CD4-positive, CD25-positive, alpha-beta regulatory T cell (primary cell): ENCODE measurements around the gene PDE7B. TPM values are rescaled to one million over a fixed set of nuclear protein-coding genes. Genes with fewer than 3 reads are reported as not detected.

Experiments
- ATAC-seq, 2 donors: fragments of 150-1000 bp; cut with Tn5 transposase; one replicate each; pipeline ENCODE4 v1.10.0; 2021; ENCODE audit warnings: low read depth in 2 of 2, moderate number of reproducible peaks in 2 of 2, moderate library complexity in 1 of 2
- DNase-seq, 3 donors: peaks; one replicate each; pipeline versions ENCODE4 v3.0.0 to v3.0.0-alpha.2; 2012 to 2022; ENCODE audit warnings: mixed read lengths in 1 of 3
- H3K27ac ChIP-seq: one replicate; pipeline ENCODE4 v1.7.0; 2013; ENCODE audit warnings: mild to moderate bottlenecking, low read length; ENCODE audit not compliant: insufficient read depth, poor library complexity, severe bottlenecking
- H3K27me3 ChIP-seq: one replicate; pipeline ENCODE4 v1.7.0; 2013; ENCODE audit warnings: low read length; ENCODE audit not compliant: control insufficient read depth, insufficient read depth
- H3K36me3 ChIP-seq: one replicate; pipeline ENCODE4 v1.7.0; 2013; ENCODE audit warnings: mild to moderate bottlenecking, low read length, moderate library complexity; ENCODE audit not compliant: control insufficient read depth, insufficient read depth
- H3K4me1 ChIP-seq: 2 replicates; pipeline ENCODE4 v1.7.0; 2013; ENCODE audit warnings: mild to moderate bottlenecking, low read length; ENCODE audit not compliant: insufficient read depth, control insufficient read depth, poor library complexity, severe bottlenecking
- H3K4me3 ChIP-seq: one replicate; pipeline ENCODE4 v1.7.0; 2013; ENCODE audit warnings: low read depth, mild to moderate bottlenecking, low read length, moderate library complexity
- H3K9me3 ChIP-seq, 2 experiments: 1 replicate in 1 of 2; 2 replicates in 1 of 2; pipeline ENCODE4 v1.7.0; 2013; ENCODE audit warnings: low read length in 2 of 2, mild to moderate bottlenecking in 1 of 2, moderate library complexity in 1 of 2; ENCODE audit not compliant: control insufficient read depth in 2 of 2
- H3K27ac Mint-ChIP-seq, 3 donors: one replicate each; pipeline ENCODE4 v1.8.0; 2020 to 2022; ENCODE audit warnings: mild to moderate bottlenecking in 3 of 3, mixed read lengths in 3 of 3, moderate library complexity in 2 of 3
- H3K27me3 Mint-ChIP-seq: one replicate; pipeline ENCODE4 v1.8.0; 2022; ENCODE audit warnings: mild to moderate bottlenecking, mixed read lengths
- H3K36me3 Mint-ChIP-seq: one replicate; pipeline ENCODE4 v1.8.0; 2020; ENCODE audit warnings: mixed read lengths
- H3K4me1 Mint-ChIP-seq, 4 donors: one replicate each; pipeline ENCODE4 v1.8.0; 2020 to 2022; ENCODE audit warnings: mixed read lengths in 4 of 4, mild to moderate bottlenecking in 1 of 4
- H3K4me3 Mint-ChIP-seq, 4 donors: one replicate each; pipeline ENCODE4 v1.8.0; 2020 to 2022; ENCODE audit warnings: mild to moderate bottlenecking in 4 of 4, mixed read lengths in 4 of 4, moderate library complexity in 3 of 4
- H3K9me3 Mint-ChIP-seq, 7 donors: one replicate each; pipeline ENCODE4 v1.8.0; 2020 to 2022; ENCODE audit warnings: mixed read lengths in 7 of 7, mild to moderate bottlenecking in 3 of 7, moderate library complexity in 2 of 7
- polyA plus RNA-seq, 4 donors: library from polyadenylated mRNA; unstranded; fragments of 300-500 nt; fragmentation: Illumina TruSeq; gene quantifications; one replicate each; pipeline ENCODE4 v1.2.3, GENCODE V29; 2021
- total RNA-seq: library from RNA; stranded (reverse); gene quantifications from one replicate; pipeline ENCODE4 v1.2.3, GENCODE V29; 2022

The PDE7B gene
- total and polyA plus RNA-seq, 5 donors from 2014 or later = 0.03 to 0.25 (median 0.07) TPM; not detected in 1

DNA sequence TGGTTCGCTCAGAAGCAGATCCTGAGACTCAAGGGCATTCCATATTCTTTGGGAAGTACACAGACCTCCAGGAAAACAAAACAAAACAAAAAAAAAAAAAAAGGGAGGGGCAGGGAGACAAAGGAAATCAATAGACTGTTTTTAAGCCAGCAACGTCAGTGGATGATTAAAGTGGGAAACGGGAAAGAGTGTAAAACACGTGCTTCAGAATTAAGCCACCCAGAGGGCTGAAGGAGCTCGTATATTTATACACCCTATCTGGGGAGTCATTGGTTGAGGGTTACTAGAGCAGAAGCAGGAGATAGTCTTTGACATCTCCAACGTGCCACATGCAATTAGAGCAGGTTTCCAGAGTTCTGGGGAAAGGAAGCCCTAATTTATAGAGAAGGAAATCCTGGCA, 26.2 kb downstream of the PDE7B start:
- Histone ChIP-seq H3K9me3 (no peaks in the 10 kb centered on the region), H3K36me3 (no peaks in the 10 kb centered on the region), H3K27me3 (peaks cover 4% of the 10 kb centered on the region), H3K4me1 (peaks cover 27% of the 10 kb centered on the region), H3K4me3 (no peak overlapping the region), H3K27ac (no peak overlapping the region)
- DNase-seq = no peak
- peak overlapping the region in 2 of 3 donors; percentile 58 to 79 for H3K27ac Mint-ChIP-seq
- H3K4me3 Mint-ChIP-seq = peak overlapping the region in 1 of 4 donors; percentile 29
- no peaks in the 10 kb centered on the region for H3K36me3 Mint-ChIP-seq
- peaks cover 9 to 49% (median 25%) of the 10 kb centered on the region in 4 donors for H3K4me1 Mint-ChIP-seq
- no peaks in the 10 kb centered on the region for H3K9me3 Mint-ChIP-seq
- peaks cover 11% of the 10 kb centered on the region for H3K27me3 Mint-ChIP-seq
- no peak for ATAC-seq

DNA sequence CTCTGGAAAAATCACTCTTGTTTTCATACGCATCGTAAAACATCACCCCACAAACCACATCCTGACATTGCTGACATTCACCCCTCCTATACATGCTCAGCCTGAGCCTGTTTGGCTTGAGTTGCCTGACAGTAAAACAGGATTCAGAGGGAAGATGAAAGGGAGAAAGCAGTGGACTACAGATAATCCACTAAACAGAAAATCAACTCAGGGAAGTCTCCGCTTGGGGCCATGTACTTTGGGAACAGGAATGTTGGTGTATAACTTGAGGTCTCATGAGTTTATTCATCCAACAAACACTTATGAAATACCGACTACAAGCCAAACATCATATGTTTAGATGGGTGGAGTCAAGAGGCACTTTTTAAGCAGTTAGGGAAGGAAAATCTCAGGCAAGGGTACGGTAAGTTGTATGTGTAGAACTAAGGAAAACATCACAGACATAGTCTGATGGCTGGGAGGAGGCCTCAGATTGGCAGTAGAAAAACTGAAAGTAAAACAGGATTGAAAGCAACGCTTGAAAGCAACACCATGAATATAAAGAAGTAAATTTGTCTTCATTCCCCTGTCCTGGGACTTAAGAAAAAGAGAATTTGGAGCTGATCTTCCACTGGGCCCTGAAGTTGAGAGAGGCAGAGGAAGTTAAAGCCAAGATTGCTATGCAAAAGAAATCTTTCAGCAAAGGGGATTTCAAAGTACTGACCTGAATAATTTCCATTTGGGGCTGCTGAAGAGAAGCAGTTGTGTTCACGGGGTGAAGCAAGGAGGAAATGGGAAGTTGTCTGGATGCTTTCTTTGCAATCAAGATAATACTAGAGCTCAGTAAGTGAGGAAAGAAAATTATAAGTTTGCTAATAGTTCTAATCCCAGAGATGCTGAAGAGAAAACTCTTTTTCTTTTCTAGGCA, 28.8 kb downstream of the PDE7B start:
- Mint-ChIP-seq H3K4me1 (peaks cover 9 to 52% (median 25%) of the 10 kb centered on the region in 4 donors), H3K4me3 (peak overlapping the region; percentile 80 to 89 (median 87)), H3K36me3 (no peaks in the 10 kb centered on the region)

DNA sequence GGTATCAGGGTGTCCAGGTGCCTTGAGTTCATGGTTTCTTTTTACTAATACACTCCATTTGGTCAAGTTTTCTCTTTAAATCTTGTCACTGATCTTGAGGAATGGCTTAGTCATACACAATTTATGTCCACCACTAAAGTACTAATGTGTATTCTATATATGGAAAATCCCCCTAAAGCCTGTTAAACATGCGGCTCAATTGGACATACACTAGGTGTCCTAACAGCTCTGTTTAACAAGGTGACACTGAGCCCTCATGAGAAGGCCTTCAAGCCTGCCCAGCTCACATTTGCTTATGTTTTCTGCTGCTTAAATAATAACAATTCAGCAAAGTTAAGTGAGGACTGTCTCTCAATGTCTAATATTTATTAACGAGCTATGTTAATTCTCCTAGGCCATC, 31.5 kb downstream of the PDE7B start:
- Mint-ChIP-seq H3K36me3 (no peaks in the 10 kb centered on the region), H3K9me3 (no peaks in the 10 kb centered on the region), H3K27ac (peak overlapping the region in 2 of 3 donors; percentile 93 to 97), H3K4me3 (peak overlapping the region in 1 of 4 donors; percentile 38), H3K27me3 (no peaks in the 10 kb centered on the region), H3K4me1 (peaks cover 9 to 36% (median 21%) of the 10 kb centered on the region in 4 donors)
- Histone ChIP-seq H3K27me3 (no peaks in the 10 kb centered on the region), H3K4me1 (peaks cover 27% of the 10 kb centered on the region), H3K4me3 (no peak overlapping the region), H3K27ac (no peak overlapping the region), H3K9me3 (no peaks in the 10 kb centered on the region), H3K36me3 (no peaks in the 10 kb centered on the region)
- no peak for ATAC-seq
- DNase-seq = no peak

More for the DNA sequence above, 28.8 kb downstream of the PDE7B start:
- peaks cover 27% of the 10 kb centered on the region for H3K4me1 ChIP-seq
- H3K27me3 ChIP-seq = no peaks in the 10 kb centered on the region
- ATAC-seq (peak; percentile 94 to 96), DNase-seq (peak; percentile 2 to 89 (median 74))
- H3K36me3 ChIP-seq = no peaks in the 10 kb centered on the region
- Mint-ChIP-seq H3K27ac (peak overlapping the region; percentile 97 to 98 (median 98)), H3K9me3 (no peaks in the 10 kb centered on the region), H3K27me3 (peaks cover 6% of the 10 kb centered on the region)
- H3K27ac ChIP-seq = peak overlapping the region; percentile 64
- H3K4me3 ChIP-seq = peak overlapping the region; percentile 85
- no peaks in the 10 kb centered on the region for H3K9me3 ChIP-seq

DNA sequence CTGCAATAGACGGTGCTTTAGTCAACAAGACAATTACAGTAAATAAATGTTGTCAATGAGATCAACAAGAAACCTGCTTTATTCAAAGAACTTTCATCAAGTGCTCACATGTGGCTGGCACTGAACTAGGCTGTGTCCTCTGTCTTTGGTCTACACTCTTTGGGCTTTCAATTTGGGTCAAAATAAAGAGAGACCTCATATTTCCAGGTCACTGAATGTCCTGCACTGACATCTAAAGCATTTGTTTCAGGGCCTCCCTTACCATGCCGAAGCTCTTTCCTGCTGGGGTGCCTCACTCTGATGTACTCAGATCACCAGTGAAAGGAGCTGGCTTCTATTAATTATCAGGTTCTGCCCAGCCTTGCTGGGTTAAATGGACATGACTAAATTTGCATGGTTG, 32.0 kb downstream of the PDE7B start:
- no peaks in the 10 kb centered on the region for H3K9me3 ChIP-seq
- H3K27me3 ChIP-seq = no peaks in the 10 kb centered on the region
- peaks cover 27% of the 10 kb centered on the region for H3K4me1 ChIP-seq
- H3K27me3 Mint-ChIP-seq = no peaks in the 10 kb centered on the region
- no peak for ATAC-seq
- no peaks in the 10 kb centered on the region for H3K9me3 Mint-ChIP-seq
- H3K27ac Mint-ChIP-seq = peak overlapping the region in 1 of 3 donors; percentile 97
- H3K36me3 Mint-ChIP-seq = no peaks in the 10 kb centered on the region
- DNase-seq = no peak
- peaks cover 9 to 36% (median 21%) of the 10 kb centered on the region in 4 donors for H3K4me1 Mint-ChIP-seq
- no peak overlapping the region for H3K4me3 ChIP-seq
- no peak overlapping the region for H3K27ac ChIP-seq
- no peak overlapping the region for H3K4me3 Mint-ChIP-seq
- no peaks in the 10 kb centered on the region for H3K36me3 ChIP-seq

DNA sequence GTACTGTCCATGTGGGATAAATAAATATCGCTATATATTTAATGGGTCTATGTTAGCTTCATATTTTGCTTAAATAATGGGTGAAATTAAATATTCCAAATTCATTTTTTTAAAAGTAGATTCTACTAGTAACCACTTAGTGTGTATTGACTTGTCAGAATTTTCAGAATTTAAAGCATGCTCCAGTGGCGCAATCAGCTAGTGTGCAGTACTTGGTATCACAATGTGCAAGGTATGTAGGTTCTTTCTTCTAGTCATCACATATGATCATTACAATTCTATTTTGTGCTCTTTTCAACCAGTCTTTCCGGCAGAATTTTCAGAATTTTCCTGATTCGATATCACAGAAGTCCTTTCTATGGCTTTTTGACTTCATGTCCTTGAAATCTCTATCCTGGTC, 32.6 kb downstream of the PDE7B start:
- H3K36me3 Mint-ChIP-seq = no peaks in the 10 kb centered on the region
- H3K27ac Mint-ChIP-seq = peak overlapping the region in 1 of 3 donors; percentile 18
- no peaks in the 10 kb centered on the region for H3K27me3 ChIP-seq
- H3K9me3 ChIP-seq = no peaks in the 10 kb centered on the region
- peaks cover 27% of the 10 kb centered on the region for H3K4me1 ChIP-seq
- peaks cover 9 to 36% (median 20%) of the 10 kb centered on the region in 4 donors for H3K4me1 Mint-ChIP-seq
- H3K4me3 Mint-ChIP-seq = no peak overlapping the region
- DNase-seq (no peak), ATAC-seq (no peak)
- H3K27me3 Mint-ChIP-seq = no peaks in the 10 kb centered on the region
- no peaks in the 10 kb centered on the region for H3K36me3 ChIP-seq
- no peak overlapping the region for H3K27ac ChIP-seq
- H3K4me3 ChIP-seq = no peak overlapping the region
- no peaks in the 10 kb centered on the region for H3K9me3 Mint-ChIP-seq

DNA sequence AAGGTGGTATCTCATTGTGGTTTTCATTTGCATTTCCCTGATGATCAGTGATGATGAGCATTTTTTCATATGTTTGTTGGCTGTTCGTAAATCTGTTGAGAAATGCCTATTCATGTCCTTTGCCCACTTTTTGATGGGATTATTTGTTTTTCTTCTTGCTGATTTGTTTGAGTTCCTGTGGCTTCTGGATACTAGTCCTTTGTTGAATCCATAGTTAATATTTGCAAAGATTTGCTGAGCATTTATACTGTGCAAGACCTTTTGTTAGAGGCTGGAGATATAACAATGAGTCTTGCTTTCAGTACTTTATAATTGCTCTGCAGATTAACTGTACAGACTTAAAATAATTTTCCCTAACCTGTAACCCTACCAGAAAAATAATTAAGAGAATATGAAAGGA, 35.6 kb downstream of the PDE7B start:
- Histone ChIP-seq H3K27me3 (no peaks in the 10 kb centered on the region), H3K4me1 (peaks cover 4% of the 10 kb centered on the region), H3K36me3 (no peaks in the 10 kb centered on the region), H3K4me3 (no peak overlapping the region), H3K9me3 (no peaks in the 10 kb centered on the region), H3K27ac (no peak overlapping the region)
- no peaks in the 10 kb centered on the region for H3K27me3 Mint-ChIP-seq
- DNase-seq = no peak
- no peaks in the 10 kb centered on the region for H3K36me3 Mint-ChIP-seq
- ATAC-seq = no peak
- H3K9me3 Mint-ChIP-seq = no peaks in the 10 kb centered on the region
- no peak overlapping the region for H3K4me3 Mint-ChIP-seq
- H3K27ac Mint-ChIP-seq = no peak overlapping the region
- H3K4me1 Mint-ChIP-seq = peaks cover 0 to 9% (median 4%) of the 10 kb centered on the region in 4 donors

DNA sequence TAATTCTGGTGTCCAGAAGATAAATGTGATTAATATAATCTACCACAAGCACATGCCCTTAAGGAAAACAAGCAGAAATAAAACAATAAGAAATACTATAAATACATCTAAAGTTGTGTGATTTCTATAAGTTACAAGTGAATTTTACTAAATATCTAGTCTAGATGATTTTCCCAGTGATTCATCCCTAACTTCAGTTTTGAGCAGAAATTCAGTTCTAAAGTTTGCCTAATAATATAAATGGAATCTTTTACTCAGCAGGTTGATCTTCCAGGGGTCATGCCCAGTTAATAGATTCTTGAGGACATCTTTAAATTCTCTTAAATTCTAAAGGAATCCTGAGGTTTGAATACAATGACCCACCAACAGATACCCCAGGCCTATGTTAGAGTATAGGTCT, 37.3 kb downstream of the PDE7B start:
- Mint-ChIP-seq H3K27ac (no peak overlapping the region), H3K4me3 (no peak overlapping the region), H3K9me3 (peaks cover 0 to 1% (median 0%) of the 10 kb centered on the region in 7 donors), H3K27me3 (no peaks in the 10 kb centered on the region), H3K4me1 (no peaks in the 10 kb centered on the region), H3K36me3 (no peaks in the 10 kb centered on the region)
- Histone ChIP-seq H3K4me3 (no peak overlapping the region), H3K4me1 (no peaks in the 10 kb centered on the region), H3K27ac (no peak overlapping the region), H3K9me3 (no peaks in the 10 kb centered on the region), H3K36me3 (no peaks in the 10 kb centered on the region), H3K27me3 (no peaks in the 10 kb centered on the region)
- ATAC-seq (no peak), DNase-seq (no peak)
